ENCODE measurements around the gene PSMD11. TPM values are rescaled to one million over a fixed set of nuclear protein-coding genes. Genes with fewer than 3 reads are reported as not detected.

The PSMD11 gene
- total and polyA plus RNA-seq, 2 of the 8 experiments (the other 6 are each of a cell fraction or from before 2014, with no cell fraction given) = 68.4 to 171 TPM

DNA sequence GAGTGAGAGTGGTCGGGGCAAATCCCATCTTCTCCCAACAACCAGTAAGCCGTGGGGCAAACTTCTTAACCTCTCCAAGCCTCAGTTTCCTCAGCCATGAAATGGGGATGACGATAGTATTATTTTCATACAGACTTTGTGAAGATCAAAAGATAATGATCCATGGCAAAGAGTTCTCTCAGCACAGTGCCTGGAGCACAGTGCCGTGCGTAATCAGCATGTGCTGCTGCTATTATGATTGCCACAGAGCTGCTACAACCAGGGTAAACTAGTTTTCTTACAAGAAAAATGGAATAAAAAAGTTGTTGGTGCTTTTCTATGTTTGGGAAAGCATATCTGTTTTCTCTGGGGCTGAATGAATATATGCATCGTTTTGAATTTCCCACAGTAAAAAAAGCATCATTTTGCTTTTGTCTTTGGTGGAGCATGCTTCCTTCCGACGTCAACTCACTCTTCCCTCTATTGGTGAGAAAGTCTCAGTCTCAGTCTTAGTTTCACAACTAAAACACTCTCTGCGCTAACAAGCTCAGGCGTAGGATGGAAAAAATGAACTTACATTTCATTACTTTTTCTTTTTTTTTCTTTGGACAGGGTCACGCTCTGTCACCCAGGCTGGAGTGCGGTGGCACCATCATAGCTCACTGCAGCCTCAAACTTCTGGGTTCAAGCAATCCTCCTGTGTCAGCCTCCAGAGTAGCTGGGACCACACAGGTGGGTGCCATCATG is 79.7 kb downstream of the PSMD11 start:
- H3K4me1 ChIP-seq (replicated peaks in 1 of 4; ENCODE audit: control insufficient read depth in 3 of 4, insufficient read depth in 4 of 4, low read length in 3 of 4) = peaks cover 10 to 21% (median 14%) of the 10 kb centered on the region in 4 experiments
- no peak overlapping the region for H3K27ac ChIP-seq (ENCODE audit: low read depth, low read length)
- H2BK20ac ChIP-seq (ENCODE audit: low read length) = no peak overlapping the region
- H3K79me1 ChIP-seq (ENCODE audit: low read depth, low read length) = no peaks in the 10 kb centered on the region
- no peak for FAIRE-seq
- H3K9me3 ChIP-seq (ENCODE audit: insufficient read depth in 2 of 2, low read depth in 1 of 2, low read length in 1 of 2) = no peaks in the 10 kb centered on the region
- H4K8ac ChIP-seq (ENCODE audit: extremely low read depth, insufficient read depth, low read length) = no peak overlapping the region
- H3K18ac ChIP-seq (ENCODE audit: extremely low read depth, low read length) = no peak overlapping the region
- 0 out of 4 replicates have a peak overlapping the region, but pooled peaks of 1 of the 2 experiments have one; percentile 16 for H3K4me2 ChIP-seq (ENCODE audit: insufficient read depth in 1 of 2, low read depth in 2 of 2, low read length in 2 of 2)
- H3K27me3 ChIP-seq (replicated peaks in 1 of 4; ENCODE audit: control insufficient read depth in 3 of 4, extremely low read depth in 1 of 4, insufficient read depth in 3 of 4, low read length in 3 of 4) = no peaks in the 10 kb centered on the region
- H3K4ac ChIP-seq (replicated peaks; ENCODE audit: insufficient read length, low read depth, low read length) = no peak overlapping the region
- no peak overlapping the region for H2BK12ac ChIP-seq (ENCODE audit: low read depth, low read length)
- no peak overlapping the region for H2AFZ ChIP-seq (ENCODE audit: low read length)
- ChIA-PET CTCF (ENCODE audit: partially characterized antibody) (no interaction called here), POLR2A (ENCODE audit: partially characterized antibody) (no interaction called here)
- WGBS, 2 experiments (ENCODE audit: extremely low coverage in 1 of 2, insufficient coverage in 1 of 2, insufficient read length in 1 of 2, insufficient replicate concordance in 2 of 2, low coverage in 1 of 2, low lambda C conversion rate in 2 of 2, missing lambda C conversion rate in 1 of 2) = 82% methylated on average over 10 of the region's 12 CpGs; no CpG with 5 or more reads in 1 of the 2 experiments
- no peak overlapping the region for H4K5ac ChIP-seq (ENCODE audit: insufficient read length, low read depth, low read length)
- peaks cover 2% of the 10 kb centered on the region; the same call in 1 of the 2 replicates for H3K23me2 ChIP-seq (ENCODE audit: low read depth, low read length)
- H3K36me3 ChIP-seq (ENCODE audit: control insufficient read depth in 2 of 4, insufficient read depth in 4 of 4, low read length in 3 of 4) = no peaks in the 10 kb centered on the region
- H2BK15ac ChIP-seq (ENCODE audit: low read length) = no peak overlapping the region
- H3K9ac ChIP-seq (replicated peaks in 1 of 4; ENCODE audit: extremely low read depth in 1 of 4, low read depth in 3 of 4, low read length in 3 of 4) = no peak overlapping the region
- no peak overlapping the region for H3K4me3 ChIP-seq (ENCODE audit: extremely low read depth in 1 of 4, insufficient read depth in 2 of 4, low read depth in 3 of 4, low read length in 4 of 4)
- H2AK5ac ChIP-seq (ENCODE audit: low read depth, low read length) = no peak overlapping the region
- H3K56ac ChIP-seq (replicated peaks; ENCODE audit: insufficient read length, low read depth, low read length) = no peak overlapping the region
- no peaks in the 10 kb centered on the region for H3K79me2 ChIP-seq (ENCODE audit: control insufficient read depth in 1 of 2, insufficient read depth in 2 of 2, low read length in 2 of 2)
- H3K14ac ChIP-seq (ENCODE audit: insufficient read length) = no peak overlapping the region
- DNase-seq (ENCODE audit: low read depth in 1 of 2, low spot score in 2 of 2) = no peak
- no peak overlapping the region for H2BK5ac ChIP-seq (ENCODE audit: low read depth, low read length)
- H2BK120ac ChIP-seq (replicated peaks; ENCODE audit: low read depth, low read length) = no peak overlapping the region
- H4K91ac ChIP-seq (replicated peaks; ENCODE audit: insufficient read length, low read length) = no peak overlapping the region
- H4K20me1 ChIP-seq (replicated peaks in 1 of 2; ENCODE audit: control insufficient read depth in 1 of 2, insufficient read depth in 2 of 2, low read length in 2 of 2) = no peaks in the 10 kb centered on the region
- H3K23ac ChIP-seq (ENCODE audit: insufficient read length) = no peak overlapping the region
- no peak for TF ChIP-seq FOSL1 (IDR thresholded peaks at IDR 0.05; ENCODE audit: insufficient read depth, low read depth, low read length)
- no peak for TF ChIP-seq JUN (IDR thresholded peaks at IDR 0.05; ENCODE audit: low read depth, low read length)
- TF ChIP-seq GTF2F1 (IDR thresholded peaks at IDR 0.05; ENCODE audit: borderline replicate concordance, low read depth, low read length) = no peak
- TF ChIP-seq BCL11A (IDR thresholded peaks at IDR 0.05; ENCODE audit: low read depth in 2 of 2, low read length in 2 of 2) = no peak
